GM12878 (cell line): ENCODE measurements around the gene TGM2. TPM values are rescaled to one million over a fixed set of nuclear protein-coding genes. Genes with fewer than 3 reads are reported as not detected.

Experiments used
- ATAC-seq: fragments of 200-7000 bp; cut with Tn5 transposase; 3 replicates; pipeline ENCODE4 v1.9.1; 2020; ENCODE audit warnings: mild to moderate bottlenecking, moderate library complexity
- BruUV-seq: library from RNA; stranded (reverse); fragments of 400-500 nt; replicated peaks from 2 replicates; lab custom pipeline; 2021; lab: Mats Ljungman, UMichigan
- CTCF ChIA-PET: fragments of 300-600 bp; sonication (Branson Sonifier 250); formaldehyde crosslinking; extraction: SDS; loops from one replicate; lab custom pipeline; 2021; ENCODE audit warnings: inconsistent platforms; lab: Yijun Ruan, JAX
- POLR2A ChIA-PET: fragments of 350-600 bp; formaldehyde crosslinking; extraction: SDS; loops from one replicate; lab custom pipeline; 2021; ENCODE audit warnings: inconsistent platforms; lab: Charles Lee
- RAD21 ChIA-PET: fragments of 300-600 bp; sonication (Branson Sonifier 250); formaldehyde crosslinking; loops from one replicate; lab custom pipeline; 2023; ENCODE audit warnings: antibody characterized with exemption; ENCODE audit not compliant: unreplicated experiment; lab: Charles Lee
- SMC1A ChIA-PET: fragments of 300-600 bp; sonication (Branson Sonifier 250); formaldehyde crosslinking; loops from one replicate; lab custom pipeline; 2023; ENCODE audit not compliant: unreplicated experiment, uncharacterized antibody; lab: Charles Lee
- DNase-seq: peaks from one replicate; pipeline ENCODE4 v3.0.0-alpha.2; 2011; ENCODE audit warnings: low read depth, low spot score
- FAIRE-seq: peaks from 3 replicates; lab custom pipeline; 2011; peaks lifted over from hg19 to GRCh38; lab: Jason Lieb, UNC
- H2AFZ ChIP-seq: 2 replicates; pipeline ENCODE4 v1.6.0; 2011; ENCODE audit warnings: low read depth, low read length, control low read depth; ENCODE audit not compliant: control insufficient read depth
- H3K27ac ChIP-seq: 2 replicates; pipeline ENCODE4 v1.5.1; 2011; ENCODE audit warnings: control low read depth; ENCODE audit not compliant: control insufficient read depth, insufficient read depth
- H3K27me3 ChIP-seq, 2 experiments: replicated peaks in 1 of 2; 2 replicates each; pipeline versions ENCODE4 v1.6.0 to v1.6.1; 2011; ENCODE audit warnings: low read length in 1 of 2; ENCODE audit not compliant: control insufficient read depth in 2 of 2, insufficient read depth in 2 of 2
- H3K36me3 ChIP-seq, 2 experiments: 2 replicates each; pipeline ENCODE4 v1.5.1; 2011; ENCODE audit warnings: low read length in 1 of 2; ENCODE audit not compliant: control insufficient read depth in 2 of 2, insufficient read depth in 2 of 2
- H3K4me1 ChIP-seq: 2 replicates; pipeline ENCODE4 v1.6.1; 2011; ENCODE audit warnings: mild to moderate bottlenecking, low read length, moderate library complexity, mixed read lengths; ENCODE audit not compliant: control insufficient read depth, insufficient read depth
- H3K4me2 ChIP-seq: 2 replicates; pipeline ENCODE4 v1.6.0; 2011; ENCODE audit warnings: control low read depth; ENCODE audit not compliant: control insufficient read depth, insufficient read depth
- H3K4me3 ChIP-seq: fragments of 200-600 bp; sonication (generic); 2 replicates; pipeline ENCODE4 v1.5.1; 2016
- H3K79me2 ChIP-seq: 2 replicates; pipeline ENCODE4 v1.6.0; 2011; ENCODE audit warnings: low read length; ENCODE audit not compliant: control insufficient read depth, insufficient read depth
- H3K9ac ChIP-seq: 2 replicates; pipeline ENCODE4 v1.8.0; 2011; ENCODE audit warnings: low read length, control low read depth, mixed read lengths; ENCODE audit not compliant: control insufficient read depth, insufficient read depth
- H3K9me3 ChIP-seq: replicated peaks from 3 replicates; pipeline ENCODE4 v1.5.1; 2011; ENCODE audit warnings: mild to moderate bottlenecking, low read length; ENCODE audit not compliant: control insufficient read depth, insufficient read depth
- H4K20me1 ChIP-seq: 2 replicates; pipeline ENCODE4 v1.6.0; 2011; ENCODE audit not compliant: control insufficient read depth, insufficient read depth
- GATAD2B ChIP-seq: fragments of 450-650 bp; conservative IDR thresholded peaks from 2 replicates; pipeline ENCODE4 v1.6.1; 2017; ENCODE audit warnings: low read depth, mild to moderate bottlenecking, moderate library complexity
- IKZF1 ChIP-seq: fragments of 450-650 bp; conservative IDR thresholded peaks from 2 replicates; pipeline ENCODE4 v1.6.1; 2017; ENCODE audit warnings: antibody characterized with exemption, mild to moderate bottlenecking
- IRF3 ChIP-seq: fragments of 450-650 bp; IDR thresholded peaks from 2 replicates; pipeline ENCODE4 v1.6.1; 2014; ENCODE audit warnings: mild to moderate bottlenecking
- MXI1 ChIP-seq: fragments of 150-350 bp; IDR thresholded peaks from 2 replicates; pipeline ENCODE4 v1.6.1; 2011; ENCODE audit warnings: low read depth, mild to moderate bottlenecking, inconsistent platforms, low read length, improper control_type of control experiment
- RELA ChIP-seq: fragments of 450-650 bp; IDR thresholded peaks from 2 replicates; pipeline ENCODE4 v1.8.0; 2014; ENCODE audit warnings: borderline replicate concordance; ENCODE audit not compliant: partially characterized antibody
- SMAD5 ChIP-seq: IDR thresholded peaks from 2 replicates; pipeline ENCODE4 v1.6.1; 2016; ENCODE audit warnings: antibody characterized with exemption, low read depth
- SUPT20H ChIP-seq: IDR thresholded peaks from 2 replicates; pipeline ENCODE4 v1.6.1; 2011; ENCODE audit warnings: low read depth, mild to moderate bottlenecking, low read length, moderate library complexity, borderline replicate concordance; ENCODE audit not compliant: control insufficient read depth
- WGBS: methylation state at CpG from one replicate; pipeline ENCODE4 v1.1.6; 2016; ENCODE audit warnings: low lambda C conversion rate; ENCODE audit not compliant: insufficient replicate concordance, insufficient coverage; ENCODE audit errors: missing lambda C conversion rate; 5-methylcytosine and 5-hydroxymethylcytosine counted together
- in situ Hi-C: fragments of 300-500 bp; cut with MboI; formaldehyde crosslinking; loops from 9 replicates; pipeline ENCODE4 v1.14.3; 2018; ENCODE audit warnings: mixed read lengths
- intact Hi-C: fragments of 100-400 bp; cut with micrococcal nuclease; formaldehyde crosslinking; loops from one replicate; pipeline ENCODE4 v1.14.2; 2022; ENCODE audit not compliant: unreplicated experiment
- polyA plus RNA-seq, 11 experiments: library from polyadenylated mRNA; depleted of rRNA in 4 of 11; unstranded in 6 of 11; stranded (reverse) in 5 of 11; fragments of >200 nt; fragmentation: Nextera tagmentation in 4 of 11; fragmentation: Illumina TruSeq in 1 of 11; extraction: Ambion mirVana in 4 of 11; extraction: Trizol in 1 of 11; gene quantifications; 1 replicate in 1 of 11; 2 replicates in 10 of 11; pipeline versions ENCODE4 v1.2.1 to v1.2.3, GENCODE V29; 2011 to 2016; ENCODE audit warnings: inconsistent platforms in 2 of 11, missing spikeins in 2 of 11, low read depth in 1 of 11
- total RNA-seq, 4 experiments: library from RNA; depleted of rRNA in 3 of 4; stranded (reverse); fragments of >200 nt in 3 of 4; fragmentation: Illumina TruSeq in 1 of 4; extraction: Trizol in 1 of 4; gene quantifications; 2 replicates each; pipeline versions ENCODE4 v1.2.1 to v1.2.3, GENCODE V29; 2013 to 2021
- TF ChIP-seq, protein P1 (sequence below): IDR thresholded peaks from 2 replicates; pipeline ENCODE4 v1.6.1; 2012; ENCODE audit warnings: low read length, inconsistent platforms

Gene TGM2
- total and polyA plus RNA-seq, 10 of the 15 experiments (the other 5 are each of a cell fraction or from before 2014, with no cell fraction given): 0.11 to 1.9 (median 0.51) TPM

DNA sequence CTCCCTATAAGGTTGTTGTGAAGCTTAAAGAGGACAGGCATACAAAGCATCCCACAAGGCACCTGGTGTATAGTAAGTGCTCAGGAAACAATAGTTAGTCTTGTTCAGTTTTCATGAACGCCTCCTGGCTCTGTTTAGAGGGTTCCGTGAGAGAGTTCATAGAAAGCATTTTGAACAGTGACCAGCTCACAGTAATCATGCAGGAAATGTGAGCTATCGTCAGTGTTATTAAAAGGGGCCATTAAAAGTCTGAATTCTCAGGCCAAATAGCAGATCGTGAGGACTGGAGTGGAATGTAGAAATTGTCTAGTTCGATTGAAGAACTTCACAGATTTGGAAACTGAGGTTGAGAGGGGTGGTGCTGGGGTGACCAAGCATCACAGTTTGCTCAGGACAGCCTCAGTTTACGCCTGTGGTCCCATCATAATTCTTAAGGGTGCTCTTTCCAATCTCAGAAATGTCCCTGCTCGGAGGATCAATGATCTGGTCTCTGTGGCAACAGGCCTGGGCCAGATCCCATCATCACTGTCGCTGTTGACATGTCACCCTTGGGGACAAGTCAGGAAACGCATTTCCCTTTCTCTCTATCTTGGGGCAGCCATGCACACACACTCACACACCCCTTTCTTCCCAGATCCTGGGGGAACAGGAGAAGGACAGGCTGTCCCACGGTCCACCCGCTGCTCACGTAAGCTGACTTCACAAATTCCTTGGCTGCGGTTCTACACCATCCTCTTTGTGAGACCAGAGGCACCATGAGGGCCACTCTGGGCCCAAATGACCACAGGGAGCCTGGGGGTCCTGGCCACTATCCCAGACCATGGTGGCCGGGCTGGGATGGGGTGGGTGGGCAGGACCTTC is 7.2 kb downstream of the TGM2 start:
- DNase-seq (no peak), FAIRE-seq (no peak), ATAC-seq (no peak)
- TF ChIP-seq SUPT20H (no peak), RELA (no peak), IKZF1 (no peak), SMAD5 (no peak), IRF3 (no peak), GATAD2B (no peak), MXI1 (no peak)
- TF ChIP-seq, protein P1, sequence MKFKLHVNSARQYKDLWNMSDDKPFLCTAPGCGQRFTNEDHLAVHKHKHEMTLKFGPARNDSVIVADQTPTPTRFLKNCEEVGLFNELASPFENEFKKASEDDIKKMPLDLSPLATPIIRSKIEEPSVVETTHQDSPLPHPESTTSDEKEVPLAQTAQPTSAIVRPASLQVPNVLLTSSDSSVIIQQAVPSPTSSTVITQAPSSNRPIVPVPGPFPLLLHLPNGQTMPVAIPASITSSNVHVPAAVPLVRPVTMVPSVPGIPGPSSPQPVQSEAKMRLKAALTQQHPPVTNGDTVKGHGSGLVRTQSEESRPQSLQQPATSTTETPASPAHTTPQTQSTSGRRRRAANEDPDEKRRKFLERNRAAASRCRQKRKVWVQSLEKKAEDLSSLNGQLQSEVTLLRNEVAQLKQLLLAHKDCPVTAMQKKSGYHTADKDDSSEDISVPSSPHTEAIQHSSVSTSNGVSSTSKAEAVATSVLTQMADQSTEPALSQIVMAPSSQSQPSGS: no peak
- SMC1A ChIA-PET: interaction anchor here (0.5 kb wide), 1 partner anchor 157 kb away, joined by 3 read pairs; no protein-coding TSS in a partner anchor
- Histone ChIP-seq H3K4me1 (peaks cover 7% of the 10 kb centered on the region), H3K4me2 (no peak overlapping the region), H3K27me3 (no peaks in the 10 kb centered on the region), H3K9ac (no peak overlapping the region), H3K27ac (no peak overlapping the region), H2AFZ (no peak overlapping the region), H3K79me2 (no peaks in the 10 kb centered on the region), H3K36me3 (no peaks in the 10 kb centered on the region), H3K9me3 (no peaks in the 10 kb centered on the region), H3K4me3 (no peak overlapping the region), H4K20me1 (no peaks in the 10 kb centered on the region)
- BruUV-seq: no TSS peak
- intact Hi-C loops: no loop called here
- POLR2A ChIA-PET: interaction anchor here (0.5 to 0.6 kb wide), 2 partner anchors 114 to 233 kb away, joined by 3 to 6 read pairs; no protein-coding TSS in a partner anchor
- 80% methylated on average over 14 of the region's 14 CpGs for WGBS
- CTCF ChIA-PET: interaction anchor here (0.6 to 4.6 kb wide), 7 partner anchors 44 to 100 kb away, joined by 3 to 26 read pairs (median 3); no protein-coding TSS in a partner anchor
- in situ Hi-C loops: loop anchor here (25.0 kb wide), 1 partner anchor 96 kb away; no protein-coding TSS in a partner anchor
- RAD21 ChIA-PET: interaction anchor here (1.3 kb wide), 1 partner anchor 84 kb away, joined by 4 read pairs; no protein-coding TSS in a partner anchor
